SH-SY5Y (cell line): ENCODE results near the gene ADRM1.

Source experiments
- GATA2 ChIP-seq: IDR thresholded peaks from 2 replicates; pipeline ENCODE4 v1.6.1; 2011; ENCODE audit warnings: mild to moderate bottlenecking, low read depth, low read length
- GATA3 ChIP-seq: IDR thresholded peaks from 2 replicates; pipeline ENCODE4 v1.6.1; 2011; ENCODE audit warnings: low read depth, mild to moderate bottlenecking, low read length, moderate library complexity

DNA sequence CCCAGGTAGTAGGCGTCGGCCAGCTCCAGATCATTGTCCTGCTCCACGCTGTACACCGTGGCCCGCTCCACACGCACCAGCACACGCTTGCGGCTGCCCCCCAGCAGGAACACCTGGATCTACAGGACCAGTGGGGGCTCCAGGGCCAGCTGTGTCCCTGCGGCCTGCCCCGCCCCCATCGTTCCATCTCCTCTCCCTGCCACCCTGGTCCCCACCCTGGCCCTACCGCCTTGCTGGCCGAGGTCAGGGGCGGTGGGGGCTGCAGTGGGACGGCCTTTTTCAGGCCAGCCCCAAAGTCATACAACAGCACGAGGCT, 9.8 kb downstream of the ADRM1 start:
- TF ChIP-seq GATA2: no peak
- TF ChIP-seq GATA3: no peak
